Coronary artery (tissue), 2 donors: ENCODE data around the gene IGDCC3.
A peak's percentile ranks its signal among the peaks of the same experiment; 100 is the strongest.

Experiments
- DNase-seq: peaks from one replicate; pipeline ENCODE4 v3.0.0-alpha.2; 2017; ENCODE audit warnings: low spot score
- H3K27ac ChIP-seq, 2 donors: fragments of 200-600 bp; sonication (generic); one replicate each; pipeline ENCODE4 v1.5.1; 2016 to 2019
- H3K4me3 ChIP-seq: fragments of 200-600 bp; sonication (generic); 2 replicates; pipeline ENCODE4 v1.5.1; 2016; ENCODE audit warnings: mild to moderate bottlenecking, moderate library complexity
- CTCF ChIP-seq: fragments of 200-600 bp; sonication (generic); IDR thresholded peaks from one replicate; pipeline ENCODE4 v1.5.1; 2019; ENCODE audit warnings: antibody characterized with exemption

The IGDCC3 gene

GRCh38 chr15:65309882-65310418, 67.9 kb downstream of the IGDCC3 start:
- TF ChIP-seq CTCF, result no peak
- DNase-seq, result no peak
- no peak overlapping the region for H3K27ac ChIP-seq
- H3K4me3 ChIP-seq, result no peak overlapping the region

- Histone ChIP-seq H3K27ac (no peak overlapping the region), H3K4me3 (no peak overlapping the region)
- no peak for TF ChIP-seq CTCF
- no peak for DNase-seq
Observed at GRCh38 chr15:65307978-65308377, 69.8 kb downstream of the IGDCC3 start.

DNA sequence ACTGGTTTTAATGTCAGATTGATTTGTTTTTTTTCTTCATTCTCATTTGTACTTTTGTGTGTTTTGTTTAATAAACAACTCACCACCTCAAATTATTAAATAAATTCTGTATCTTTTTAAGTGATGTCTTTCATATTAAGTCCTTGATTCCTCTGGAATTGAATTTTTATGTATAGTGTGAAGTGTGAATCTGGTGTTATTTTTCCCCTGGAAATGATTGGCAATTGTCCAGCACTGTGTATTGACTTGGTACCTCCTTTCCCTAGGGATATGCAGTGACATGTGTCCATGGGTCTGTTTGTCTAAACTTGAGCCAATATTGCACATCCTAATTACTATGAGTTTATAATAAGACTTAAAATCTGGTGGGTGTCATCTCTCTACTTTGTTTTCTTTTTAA, 71.3 kb downstream of the IGDCC3 start:
- DNase-seq, result no peak
- TF ChIP-seq CTCF, result no peak
- no peak overlapping the region for H3K4me3 ChIP-seq
- no peak overlapping the region for H3K27ac ChIP-seq

DNA sequence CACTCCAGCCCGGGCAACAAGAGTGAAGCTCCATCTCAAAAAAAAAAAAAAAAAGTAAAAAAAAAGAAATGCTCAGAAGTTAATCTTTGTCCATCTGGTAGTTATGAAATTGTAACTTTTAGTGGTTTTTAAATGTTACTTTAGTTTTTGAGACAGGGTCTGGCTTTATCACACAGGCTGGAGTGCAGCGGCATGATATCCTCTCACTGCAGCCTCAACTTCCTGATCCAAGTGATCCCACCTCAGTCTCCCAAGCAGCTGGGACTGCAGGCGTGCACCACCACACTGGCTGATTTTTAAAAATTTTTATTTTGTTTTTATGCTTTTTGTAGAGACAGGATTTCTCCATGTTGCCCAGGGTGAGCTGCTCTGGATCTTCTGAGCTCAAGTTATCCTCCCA, 72.0 kb downstream of the IGDCC3 start:
- H3K27ac ChIP-seq, result no peak overlapping the region
- TF ChIP-seq CTCF, result no peak
- DNase-seq, result no peak

GRCh38 chr15:65305150-65305758, 72.5 kb downstream of the IGDCC3 start:
- Histone ChIP-seq H3K4me3 (peak overlapping the region; percentile 77), H3K27ac (peak overlapping the region; percentile 80 to 94)
- DNase-seq, result no peak
- no peak for TF ChIP-seq CTCF

More for the DNA sequence above, 72.0 kb downstream of the IGDCC3 start:
- H3K4me3 ChIP-seq, result no peak overlapping the region

DNA sequence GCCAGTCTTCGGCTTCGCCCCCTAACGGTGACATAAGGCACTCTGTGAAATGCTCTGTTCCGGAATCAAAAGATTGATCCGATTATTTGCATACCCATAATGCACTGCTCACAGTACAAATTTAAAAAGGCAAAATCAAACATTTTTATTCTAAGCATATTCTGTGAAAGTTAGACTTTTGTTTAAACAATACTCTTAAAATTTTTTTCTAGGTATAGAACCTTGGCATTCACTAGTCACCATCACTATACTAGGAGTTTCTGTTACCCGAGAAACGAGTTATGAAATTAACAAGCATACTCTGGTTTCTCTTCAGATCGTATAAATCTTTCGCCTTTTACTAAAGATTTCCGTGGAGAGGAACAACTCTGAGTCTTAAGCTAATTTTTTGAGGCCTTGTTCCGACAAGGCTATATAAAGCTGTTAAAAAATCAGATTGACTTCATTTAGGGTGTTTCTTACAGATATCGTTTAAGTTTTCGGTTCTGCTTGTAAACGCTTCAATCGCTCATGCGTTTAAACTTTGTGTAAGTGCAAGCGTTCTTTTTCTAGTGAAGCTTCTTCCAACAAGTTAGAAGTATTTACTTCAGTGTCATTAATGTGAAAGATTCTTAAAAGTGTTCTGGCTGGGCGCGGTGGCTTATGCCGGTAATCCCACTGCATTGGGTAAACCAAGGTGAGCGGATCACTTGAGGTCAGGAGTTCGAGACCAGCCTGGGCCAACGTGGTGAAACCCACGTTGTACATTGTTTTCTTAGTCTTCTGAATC, 73.2 kb downstream of the IGDCC3 start, which contains the start of gene RNU5B-1:
Gene RNU5B-1 (plus strand): TSS at position 297 of the 769 bp plus-strand sequence.
- Histone ChIP-seq H3K27ac (peak within 1 kb of the TSS; percentile 80 to 94), H3K4me3 (peak within 1 kb of the TSS; percentile 77)
- no peak for DNase-seq
- TF ChIP-seq CTCF, result peak; percentile 65
